ENCODE data around the gene ACOXL.
A peak's percentile ranks its signal among the peaks of the same experiment; 100 is the strongest.

Gene ACOXL

GRCh38 chr2:111024496-111024895 is 292.1 kb downstream of the ACOXL start:
- in situ Hi-C loops (cut with HindIII; ENCODE audit: low sequenced_read_pairs): no loop called here
- TF ChIP-seq, protein P1, sequence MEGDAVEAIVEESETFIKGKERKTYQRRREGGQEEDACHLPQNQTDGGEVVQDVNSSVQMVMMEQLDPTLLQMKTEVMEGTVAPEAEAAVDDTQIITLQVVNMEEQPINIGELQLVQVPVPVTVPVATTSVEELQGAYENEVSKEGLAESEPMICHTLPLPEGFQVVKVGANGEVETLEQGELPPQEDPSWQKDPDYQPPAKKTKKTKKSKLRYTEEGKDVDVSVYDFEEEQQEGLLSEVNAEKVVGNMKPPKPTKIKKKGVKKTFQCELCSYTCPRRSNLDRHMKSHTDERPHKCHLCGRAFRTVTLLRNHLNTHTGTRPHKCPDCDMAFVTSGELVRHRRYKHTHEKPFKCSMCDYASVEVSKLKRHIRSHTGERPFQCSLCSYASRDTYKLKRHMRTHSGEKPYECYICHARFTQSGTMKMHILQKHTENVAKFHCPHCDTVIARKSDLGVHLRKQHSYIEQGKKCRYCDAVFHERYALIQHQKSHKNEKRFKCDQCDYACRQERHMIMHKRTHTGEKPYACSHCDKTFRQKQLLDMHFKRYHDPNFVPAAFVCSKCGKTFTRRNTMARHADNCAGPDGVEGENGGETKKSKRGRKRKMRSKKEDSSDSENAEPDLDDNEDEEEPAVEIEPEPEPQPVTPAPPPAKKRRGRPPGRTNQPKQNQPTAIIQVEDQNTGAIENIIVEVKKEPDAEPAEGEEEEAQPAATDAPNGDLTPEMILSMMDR (IDR thresholded peaks at IDR 0.05; ENCODE audit: low read depth, low read length): no peak
- no peak overlapping the region for H3K4me3 ChIP-seq (ENCODE audit: low read depth, low read length)

DNA sequence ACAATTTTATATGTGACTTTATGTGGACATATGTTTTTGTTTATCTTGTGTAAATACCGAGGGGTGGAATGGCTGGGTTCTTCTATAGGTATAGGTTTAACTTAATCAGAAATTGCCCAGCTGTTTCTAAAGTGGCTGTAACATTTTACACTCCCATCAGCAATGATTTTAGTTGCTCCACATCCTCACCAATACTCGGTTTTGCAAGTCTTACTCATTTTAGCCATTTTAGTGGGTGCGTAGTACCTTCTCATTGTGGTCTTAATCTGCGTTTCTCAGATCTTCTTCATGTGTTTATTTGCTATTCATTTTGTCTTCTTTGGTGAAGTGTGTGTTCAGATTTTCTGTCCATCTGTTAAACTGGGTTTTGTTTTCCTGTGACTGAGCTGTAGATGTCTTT is 292.9 kb downstream of the ACOXL start:
- in situ Hi-C loops (cut with HindIII; ENCODE audit: low sequenced_read_pairs): no loop called here
- no peak for DNase-seq (ENCODE audit: low read depth, low spot score)
- TF ChIP-seq, protein P1 (IDR thresholded peaks at IDR 0.05; ENCODE audit: low read depth, low read length): no peak
- no peak overlapping the region for H3K4me3 ChIP-seq (ENCODE audit: low read depth, low read length)

More at GRCh38 chr2:111024496-111024895, 292.1 kb downstream of the ACOXL start:
- no peak for DNase-seq (ENCODE audit: low read depth, low spot score)

DNA sequence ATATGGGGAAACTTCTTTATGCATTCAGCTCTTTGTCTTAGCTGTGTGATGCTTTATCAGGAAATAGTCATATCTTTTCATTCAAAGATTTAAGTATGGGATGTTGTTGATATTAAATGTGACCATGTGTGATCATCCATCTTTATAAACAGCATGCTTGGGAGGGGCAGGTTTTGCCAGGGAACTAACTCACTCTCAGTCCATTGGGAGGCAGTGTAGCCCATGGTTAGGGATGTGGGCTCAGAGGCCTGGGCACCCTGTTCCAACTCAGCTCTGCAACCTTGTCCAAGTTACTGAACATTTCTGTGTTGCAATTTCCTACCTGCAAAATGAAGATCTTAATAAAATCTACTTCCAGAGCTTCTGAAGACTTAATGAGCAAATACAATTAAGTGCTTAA is 296.3 kb downstream of the ACOXL start:
- no peak for DNase-seq (ENCODE audit: low read depth, low spot score)
- in situ Hi-C loops (cut with HindIII; ENCODE audit: low sequenced_read_pairs): no loop called here
- TF ChIP-seq, protein P1 (IDR thresholded peaks at IDR 0.05; ENCODE audit: low read depth, low read length): no peak
- H3K4me3 ChIP-seq (ENCODE audit: low read depth, low read length): no peak overlapping the region

- in situ Hi-C loops (cut with HindIII; ENCODE audit: low sequenced_read_pairs): no loop called here
- no peak overlapping the region for H3K4me3 ChIP-seq (ENCODE audit: low read depth, low read length)
- DNase-seq (ENCODE audit: low read depth, low spot score): no peak
- TF ChIP-seq, protein P1 (IDR thresholded peaks at IDR 0.05; ENCODE audit: low read depth, low read length): no peak
Measured at GRCh38 chr2:111029181-111029927, 297.0 kb downstream of the ACOXL start.

GRCh38 chr2:111030260-111030891 is 298.0 kb downstream of the ACOXL start:
- no peak overlapping the region for H3K4me3 ChIP-seq (ENCODE audit: low read depth, low read length)
- in situ Hi-C loops (cut with HindIII; ENCODE audit: low sequenced_read_pairs): no loop called here
- peak; percentile 8 for DNase-seq (ENCODE audit: low read depth, low spot score)
- TF ChIP-seq, protein P1 (IDR thresholded peaks at IDR 0.05; ENCODE audit: low read depth, low read length): no peak

DNA sequence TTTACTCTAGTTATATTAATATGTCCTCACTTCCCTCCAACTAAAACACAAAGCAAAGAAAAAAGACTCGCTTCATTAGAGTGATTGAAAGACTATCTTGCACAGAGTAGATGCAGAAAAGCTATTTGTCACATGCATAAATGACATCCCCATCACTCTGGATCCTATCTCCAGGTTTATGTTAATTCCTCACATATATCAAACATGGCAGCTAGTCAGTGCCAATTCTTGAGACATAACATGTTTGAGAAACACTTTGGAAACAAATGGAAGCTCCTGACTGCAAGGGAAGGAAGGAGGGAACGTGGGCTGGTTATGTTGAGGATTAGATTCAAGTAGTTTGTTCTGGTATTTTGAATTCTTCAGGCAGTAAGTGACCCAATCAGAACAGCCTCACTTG is 298.6 kb downstream of the ACOXL start:
- no peak for DNase-seq (ENCODE audit: low read depth, low spot score)
- H3K4me3 ChIP-seq (ENCODE audit: low read depth, low read length): no peak overlapping the region
- in situ Hi-C loops (cut with HindIII; ENCODE audit: low sequenced_read_pairs): no loop called here
- TF ChIP-seq, protein P1 (IDR thresholded peaks at IDR 0.05; ENCODE audit: low read depth, low read length): no peak

Data from astrocyte of the spinal cord (primary cell).